ENCODE measurements around the gene CYBC1.
"Not testable (repeated sequence)": the region's sequence is repeated elsewhere in the genome, so short reads cannot be mapped to it uniquely, and the experiment has no call there.

The CYBC1 gene

DNA sequence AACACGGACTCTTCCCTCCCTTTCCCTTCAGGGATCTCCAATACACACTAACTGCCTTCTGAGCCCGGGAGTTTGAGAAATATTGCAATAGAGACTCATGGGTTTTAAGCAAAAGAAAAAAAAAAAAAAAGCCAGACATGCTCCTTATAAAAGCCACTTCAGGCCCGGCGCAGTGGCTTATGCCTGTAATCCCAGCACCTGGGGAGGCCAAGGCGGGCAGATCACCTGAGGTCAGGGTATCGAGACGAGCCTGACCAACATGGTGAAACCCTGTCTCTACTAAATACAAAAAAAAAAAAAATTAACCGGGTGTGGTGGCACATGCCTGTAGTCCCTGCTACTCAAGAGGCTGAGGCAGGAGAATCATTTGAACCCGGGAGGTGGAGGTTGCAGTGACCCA lies 34.8 kb downstream of the CYBC1 start:
- H3K36me3 ChIP-seq (ENCODE audit: control insufficient read depth, insufficient read depth, low read length): peaks cover 10% of the 10 kb centered on the region
- no peaks in the 10 kb centered on the region for H3K4me1 ChIP-seq (ENCODE audit: control insufficient read depth, insufficient read depth, low read length, poor library complexity, severe bottlenecking)
- H3K9me3 ChIP-seq (ENCODE audit: control insufficient read depth, low read length): no peaks in the 10 kb centered on the region
- H3K4me3 ChIP-seq (ENCODE audit: extremely low read depth, insufficient read depth, low read length, poor library complexity, severe bottlenecking): no peak overlapping the region
- WGBS, 2 experiments (ENCODE audit: insufficient coverage in 2 of 2): 43 to 100% methylated on average over 1 of the region's 9 CpGs
- no peak overlapping the region for H3K27ac ChIP-seq (ENCODE audit: low read depth, low read length, severe bottlenecking)

DNA sequence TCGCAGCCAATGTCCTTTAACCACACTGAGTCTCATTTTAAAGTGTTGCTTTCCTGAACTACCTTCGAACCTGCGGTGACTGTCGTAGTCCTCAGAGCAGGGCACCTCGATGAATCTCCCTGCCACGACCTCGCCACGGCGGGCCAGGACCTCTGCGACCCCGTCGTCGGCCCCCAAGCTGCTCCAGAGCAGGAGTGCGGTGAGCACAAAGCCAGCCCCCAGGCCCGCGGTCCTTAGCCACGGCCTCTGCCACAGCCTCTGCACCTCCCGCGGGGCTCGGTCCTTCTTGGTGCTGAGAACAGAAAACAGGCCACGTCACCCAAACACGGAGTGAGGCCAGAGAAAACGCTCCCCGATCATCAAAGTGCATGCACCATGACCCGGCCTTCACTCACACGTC lies 35.2 kb downstream of the CYBC1 start:
- no peak overlapping the region for H3K27ac ChIP-seq (ENCODE audit: low read depth, low read length, severe bottlenecking)
- H3K9me3 ChIP-seq (ENCODE audit: control insufficient read depth, low read length): no peaks in the 10 kb centered on the region
- no peaks in the 10 kb centered on the region for H3K4me1 ChIP-seq (ENCODE audit: control insufficient read depth, insufficient read depth, low read length, poor library complexity, severe bottlenecking)
- no peak overlapping the region for H3K4me3 ChIP-seq (ENCODE audit: extremely low read depth, insufficient read depth, low read length, poor library complexity, severe bottlenecking)
- WGBS, 2 experiments (ENCODE audit: insufficient coverage in 2 of 2): 93 to 94% methylated on average over 20 to 26 of the region's 26 CpGs
- peaks cover 6% of the 10 kb centered on the region for H3K36me3 ChIP-seq (ENCODE audit: control insufficient read depth, insufficient read depth, low read length)

DNA sequence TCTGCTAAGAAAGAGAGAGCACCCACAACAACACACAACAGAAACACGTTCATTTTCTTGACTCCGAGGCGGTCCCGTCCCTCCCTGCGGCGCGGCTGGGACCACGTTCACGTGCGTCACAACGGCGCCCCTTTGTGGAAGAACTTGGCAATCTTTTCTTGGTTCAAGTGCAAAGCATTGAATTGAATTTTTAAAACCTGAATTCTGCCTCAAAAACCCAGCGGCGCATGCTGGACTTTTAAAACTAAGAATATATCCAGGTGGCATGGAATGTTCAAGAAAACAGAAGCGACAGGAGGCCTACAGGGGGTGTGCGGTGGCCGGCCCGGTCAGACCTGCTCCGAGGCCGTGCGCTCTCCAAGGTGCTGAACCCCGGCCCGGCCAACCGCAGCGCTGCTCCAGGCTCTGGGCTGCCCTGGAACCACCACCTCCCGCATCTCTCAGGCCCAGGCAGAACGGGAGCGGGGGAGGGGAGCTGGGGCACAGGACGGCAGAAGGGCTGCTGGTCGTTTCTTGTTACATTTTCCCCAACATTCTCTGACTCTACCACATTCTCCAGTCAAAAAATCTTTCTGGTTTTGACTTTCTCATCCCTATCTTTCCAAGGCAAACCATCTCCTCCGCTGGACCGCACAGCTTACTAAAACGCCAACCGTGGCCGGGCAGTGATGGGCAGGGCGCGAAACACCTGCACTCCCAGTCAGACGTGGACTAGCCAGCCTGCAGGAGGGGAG lies 35.8 kb downstream of the CYBC1 start:
- peaks cover 5% of the 10 kb centered on the region for H3K36me3 ChIP-seq (ENCODE audit: control insufficient read depth, insufficient read depth, low read length)
- H3K4me1 ChIP-seq (ENCODE audit: control insufficient read depth, insufficient read depth, low read length, poor library complexity, severe bottlenecking): no peaks in the 10 kb centered on the region
- H3K9me3 ChIP-seq (ENCODE audit: control insufficient read depth, low read length): no peaks in the 10 kb centered on the region
- H3K27ac ChIP-seq (ENCODE audit: low read depth, low read length, severe bottlenecking): no peak overlapping the region
- WGBS, 2 experiments (ENCODE audit: insufficient coverage in 2 of 2): 28 to 30% methylated on average over 22 to 25 of the region's 38 CpGs
- no peak overlapping the region for H3K4me3 ChIP-seq (ENCODE audit: extremely low read depth, insufficient read depth, low read length, poor library complexity, severe bottlenecking)

DNA sequence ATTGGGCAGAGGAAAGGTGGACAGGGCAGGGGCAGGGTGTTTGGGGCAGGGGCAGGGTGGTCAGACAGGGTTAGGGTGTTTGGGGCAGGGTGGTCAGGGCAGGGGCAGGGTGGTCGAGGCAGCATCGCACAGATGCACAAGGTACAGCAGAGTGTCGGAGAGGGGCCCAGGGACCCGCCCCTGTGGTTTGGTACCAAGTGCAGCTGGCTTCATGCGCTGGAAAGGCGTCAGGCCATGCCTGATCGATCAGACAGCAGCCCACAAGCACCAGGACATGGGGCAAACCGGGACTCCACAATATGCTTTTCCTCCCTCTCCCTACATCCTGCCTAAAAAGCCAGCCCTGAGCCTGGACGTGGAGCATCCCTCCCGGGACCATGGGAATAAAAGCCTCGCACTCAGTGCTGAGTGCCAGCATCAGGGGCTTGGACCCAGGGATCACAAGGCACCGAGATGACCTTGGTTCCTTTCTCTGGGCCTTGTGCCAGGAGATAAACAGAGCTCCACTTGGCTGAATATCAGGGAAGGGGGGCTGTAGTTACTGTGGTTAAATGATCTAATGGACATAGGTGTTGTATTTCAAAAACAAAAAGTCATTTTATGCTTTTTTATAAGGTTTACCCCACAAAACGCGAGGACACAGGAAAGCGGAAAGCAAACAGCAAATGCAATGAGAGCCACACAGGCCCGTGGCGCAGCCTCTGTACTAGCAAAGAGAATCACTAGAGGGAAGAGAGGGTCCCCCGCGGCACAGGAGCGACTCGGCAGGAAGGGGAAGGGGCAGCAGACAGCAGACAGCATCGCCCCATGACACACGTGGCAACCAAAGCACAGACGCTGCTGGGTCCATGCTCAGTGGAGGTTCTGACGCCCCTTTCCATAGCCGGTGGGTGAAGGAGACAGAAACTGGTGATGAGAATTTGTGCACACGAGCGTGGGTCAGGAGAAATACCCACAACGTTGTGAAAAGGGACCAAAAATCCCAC lies 37.7 kb downstream of the CYBC1 start:
- WGBS, 2 experiments (ENCODE audit: insufficient coverage in 2 of 2): 94% methylated on average over 20 to 22 of the region's 29 CpGs
- H3K4me1 ChIP-seq (ENCODE audit: control insufficient read depth, insufficient read depth, low read length, poor library complexity, severe bottlenecking): no peaks in the 10 kb centered on the region
- H3K36me3 ChIP-seq (ENCODE audit: control insufficient read depth, insufficient read depth, low read length): peaks cover 5% of the 10 kb centered on the region
- H3K9me3 ChIP-seq (ENCODE audit: control insufficient read depth, low read length): no peaks in the 10 kb centered on the region
- H3K27ac ChIP-seq (ENCODE audit: low read depth, low read length, severe bottlenecking): no peak overlapping the region
- no peak overlapping the region for H3K4me3 ChIP-seq (ENCODE audit: extremely low read depth, insufficient read depth, low read length, poor library complexity, severe bottlenecking)

DNA sequence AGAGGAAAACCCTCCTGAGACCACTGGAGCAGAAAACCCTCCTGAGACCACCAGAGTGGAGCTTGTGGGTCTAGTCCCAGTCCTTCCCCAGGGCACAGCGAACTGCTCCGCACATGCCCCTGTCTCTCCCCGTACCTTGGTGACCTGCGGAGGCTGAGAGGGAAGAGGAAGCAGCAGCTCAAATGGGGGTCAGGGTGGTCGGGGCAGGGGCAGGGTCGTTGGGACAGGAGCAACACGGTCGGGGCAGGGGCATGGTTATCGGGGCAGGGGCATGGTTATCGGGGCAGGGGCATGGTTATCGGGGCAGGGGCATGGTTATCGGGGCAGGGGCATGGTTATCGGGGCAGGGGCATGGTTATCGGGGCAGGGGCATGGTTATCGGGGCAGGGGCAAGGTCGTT lies 38.5 kb downstream of the CYBC1 start:
- H3K4me1 ChIP-seq (ENCODE audit: control insufficient read depth, insufficient read depth, low read length, poor library complexity, severe bottlenecking); H3K27ac ChIP-seq (ENCODE audit: low read depth, low read length, severe bottlenecking); H3K4me3 ChIP-seq (ENCODE audit: extremely low read depth, insufficient read depth, low read length, poor library complexity, severe bottlenecking); H3K36me3 ChIP-seq (ENCODE audit: control insufficient read depth, insufficient read depth, low read length); H3K9me3 ChIP-seq (ENCODE audit: control insufficient read depth, low read length): not testable (repeated sequence)
- 99 to 100% methylated on average over 4 to 9 of the region's 16 CpGs for WGBS, 2 experiments (ENCODE audit: insufficient coverage in 2 of 2)

DNA sequence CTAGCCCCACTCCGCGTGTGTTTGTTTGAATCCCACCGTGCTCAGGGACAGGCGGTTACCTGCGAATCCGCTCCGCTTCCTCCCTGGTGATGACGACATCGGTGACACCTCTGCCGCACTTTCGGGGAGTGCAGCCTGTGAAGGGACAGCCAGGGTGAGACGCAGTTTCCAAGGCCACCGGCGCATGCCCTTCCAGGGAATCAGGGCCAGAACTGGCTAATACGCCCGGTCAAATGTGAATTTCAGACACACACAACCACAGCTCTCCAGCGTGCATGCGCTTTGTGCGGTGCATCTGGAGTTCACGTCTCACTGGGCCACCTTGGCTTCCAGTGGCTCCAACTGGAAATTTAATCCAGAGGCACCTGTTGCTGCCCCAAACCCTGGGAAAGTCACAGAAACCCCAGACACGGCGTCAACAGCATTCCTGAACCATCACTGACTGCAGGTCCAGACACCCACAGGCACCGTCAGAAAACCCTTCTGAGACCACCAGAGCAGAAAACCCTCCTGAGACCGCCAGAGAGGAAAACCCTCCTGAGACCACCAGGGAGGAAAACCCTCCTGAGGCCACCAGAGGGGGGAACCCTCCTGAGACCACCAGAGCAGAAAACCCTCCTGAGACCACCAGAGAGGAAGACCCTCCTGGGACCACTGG lies 39.0 kb downstream of the CYBC1 start:
- H3K9me3 ChIP-seq (ENCODE audit: control insufficient read depth, low read length): no peaks in the 10 kb centered on the region
- WGBS, 2 experiments (ENCODE audit: insufficient coverage in 2 of 2): 92 to 95% methylated on average over 23 of the region's 24 CpGs
- H3K4me3 ChIP-seq (ENCODE audit: extremely low read depth, insufficient read depth, low read length, poor library complexity, severe bottlenecking): no peak overlapping the region
- peaks cover 5% of the 10 kb centered on the region for H3K36me3 ChIP-seq (ENCODE audit: control insufficient read depth, insufficient read depth, low read length)
- no peak overlapping the region for H3K27ac ChIP-seq (ENCODE audit: low read depth, low read length, severe bottlenecking)
- no peaks in the 10 kb centered on the region for H3K4me1 ChIP-seq (ENCODE audit: control insufficient read depth, insufficient read depth, low read length, poor library complexity, severe bottlenecking)

DNA sequence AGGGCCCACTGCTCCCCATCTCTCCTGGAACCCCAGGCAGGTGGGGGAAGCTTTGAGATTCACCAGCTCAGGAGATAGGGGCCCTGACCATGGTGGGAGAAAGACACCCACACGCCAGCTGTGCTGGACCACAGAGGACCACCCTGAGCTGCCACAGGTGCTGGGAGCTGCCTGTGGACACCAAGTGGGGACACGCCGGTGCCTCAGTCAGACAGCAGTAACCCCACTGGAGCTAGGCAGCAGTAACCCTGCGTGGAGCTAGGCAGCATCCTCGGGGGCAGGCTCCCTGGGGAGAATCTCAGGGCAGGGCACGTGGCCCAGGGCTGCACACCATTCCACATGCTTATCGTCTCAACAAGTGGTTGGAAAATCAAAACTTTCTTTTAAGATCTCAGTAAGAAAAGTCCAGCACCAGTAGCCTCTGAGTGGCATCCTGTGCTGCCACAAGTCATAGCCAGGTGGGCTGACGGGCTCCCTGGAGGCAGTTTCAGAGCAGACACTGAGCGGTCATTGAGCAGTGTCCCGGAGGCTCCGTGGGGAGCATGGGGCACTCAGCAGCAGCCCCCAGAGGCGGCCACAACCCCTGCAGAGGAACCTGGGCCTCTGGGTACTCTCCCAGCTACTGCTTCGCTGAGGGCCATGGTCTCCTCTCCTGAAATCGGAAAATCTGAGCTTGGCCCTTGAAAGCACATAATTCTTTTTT lies 40.4 kb downstream of the CYBC1 start:
- Histone ChIP-seq H3K4me1 (ENCODE audit: control insufficient read depth, insufficient read depth, low read length, poor library complexity, severe bottlenecking) (no peaks in the 10 kb centered on the region), H3K4me3 (ENCODE audit: extremely low read depth, insufficient read depth, low read length, poor library complexity, severe bottlenecking) (no peak overlapping the region), H3K27ac (ENCODE audit: low read depth, low read length, severe bottlenecking) (no peak overlapping the region), H3K9me3 (ENCODE audit: control insufficient read depth, low read length) (no peaks in the 10 kb centered on the region), H3K36me3 (ENCODE audit: control insufficient read depth, insufficient read depth, low read length) (peaks cover 11% of the 10 kb centered on the region)
- 87 to 93% methylated on average over 10 to 12 of the region's 14 CpGs for WGBS, 2 experiments (ENCODE audit: insufficient coverage in 2 of 2)

DNA sequence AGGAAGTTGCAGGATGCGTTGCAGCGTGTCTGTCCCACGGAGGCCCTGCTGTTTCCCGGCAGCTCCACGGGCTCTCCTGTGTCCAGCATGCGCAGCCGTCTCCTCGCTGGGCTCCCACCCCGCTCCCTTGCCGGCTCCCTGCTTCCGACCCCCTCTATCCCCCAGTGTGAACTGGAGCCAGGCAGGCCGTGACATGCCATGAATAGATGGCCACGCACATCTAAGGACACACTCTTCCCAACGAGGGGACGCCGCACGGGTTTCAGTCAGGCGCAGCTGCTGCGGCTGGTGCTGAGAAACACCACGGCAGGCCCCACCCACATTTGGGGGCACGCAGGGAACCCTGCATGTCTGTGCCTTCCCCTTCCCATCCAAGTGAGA lies 41.6 kb downstream of the CYBC1 start:
- H3K9me3 ChIP-seq (ENCODE audit: control insufficient read depth, low read length): no peaks in the 10 kb centered on the region
- no peak overlapping the region for H3K27ac ChIP-seq (ENCODE audit: low read depth, low read length, severe bottlenecking)
- WGBS, 2 experiments (ENCODE audit: insufficient coverage in 2 of 2): 95% methylated on average over 20 of the region's 21 CpGs
- no peaks in the 10 kb centered on the region for H3K4me1 ChIP-seq (ENCODE audit: control insufficient read depth, insufficient read depth, low read length, poor library complexity, severe bottlenecking)
- H3K36me3 ChIP-seq (ENCODE audit: control insufficient read depth, insufficient read depth, low read length): peaks cover 10% of the 10 kb centered on the region
- no peak overlapping the region for H3K4me3 ChIP-seq (ENCODE audit: extremely low read depth, insufficient read depth, low read length, poor library complexity, severe bottlenecking)

DNA sequence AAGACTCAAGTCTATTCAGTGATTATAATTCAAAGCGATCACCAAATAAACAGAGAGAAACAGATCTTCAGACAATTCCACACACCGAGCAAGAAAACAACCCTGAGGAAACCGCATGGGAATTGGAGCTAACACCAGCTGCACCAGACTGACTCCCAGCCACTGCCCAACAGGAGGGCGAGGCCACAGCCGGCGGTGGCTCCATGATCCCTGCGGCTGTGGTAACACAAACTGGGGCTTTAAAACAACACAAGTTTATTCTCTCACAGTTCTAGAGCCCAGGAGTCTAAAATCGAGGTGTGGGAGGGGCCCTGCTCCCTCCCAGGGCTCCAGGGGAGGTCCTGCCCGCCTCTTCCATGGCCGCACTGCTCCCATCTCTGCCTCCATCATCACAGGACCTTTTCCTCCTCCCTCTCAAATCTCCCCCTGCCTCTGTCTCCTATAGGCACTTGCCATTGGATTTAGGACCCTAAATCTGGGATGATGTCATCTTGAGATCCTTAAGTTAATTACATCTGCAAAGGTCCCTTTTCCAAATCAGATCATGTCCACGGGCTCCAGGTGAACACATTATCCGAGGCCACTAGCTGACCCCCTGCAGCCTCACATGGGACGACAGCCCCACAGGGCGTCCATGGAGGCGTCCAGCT lies 42.1 kb downstream of the CYBC1 start:
- Histone ChIP-seq H3K27ac (ENCODE audit: low read depth, low read length, severe bottlenecking) (no peak overlapping the region), H3K9me3 (ENCODE audit: control insufficient read depth, low read length) (no peaks in the 10 kb centered on the region), H3K4me1 (ENCODE audit: control insufficient read depth, insufficient read depth, low read length, poor library complexity, severe bottlenecking) (no peaks in the 10 kb centered on the region), H3K4me3 (ENCODE audit: extremely low read depth, insufficient read depth, low read length, poor library complexity, severe bottlenecking) (no peak overlapping the region), H3K36me3 (ENCODE audit: control insufficient read depth, insufficient read depth, low read length) (peaks cover 13% of the 10 kb centered on the region)
- WGBS, 2 experiments (ENCODE audit: insufficient coverage in 2 of 2): 91 to 95% methylated on average over 13 to 15 of the region's 15 CpGs

DNA sequence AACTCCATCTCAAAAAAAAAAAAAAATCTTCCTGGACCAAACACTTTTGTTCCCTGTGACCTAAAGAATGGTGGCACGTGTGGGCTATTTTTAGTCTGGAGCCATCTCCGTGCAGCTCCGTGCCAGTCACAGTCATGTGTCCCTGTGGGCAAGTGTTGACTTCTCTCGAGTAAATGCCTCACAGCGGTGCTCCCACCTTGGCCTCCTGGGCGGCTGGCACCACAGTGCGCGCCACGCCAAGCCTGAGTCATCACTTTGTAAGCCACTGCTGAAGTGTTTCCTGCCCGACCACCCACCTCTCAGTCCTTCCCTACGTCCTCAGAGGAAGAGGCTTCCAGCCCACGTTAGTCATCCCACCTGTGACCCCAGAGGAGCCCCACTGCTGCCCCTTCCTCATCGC lies 43.3 kb downstream of the CYBC1 start:
- Histone ChIP-seq H3K27ac (ENCODE audit: low read depth, low read length, severe bottlenecking) (no peak overlapping the region), H3K4me3 (ENCODE audit: extremely low read depth, insufficient read depth, low read length, poor library complexity, severe bottlenecking) (no peak overlapping the region), H3K4me1 (ENCODE audit: control insufficient read depth, insufficient read depth, low read length, poor library complexity, severe bottlenecking) (no peaks in the 10 kb centered on the region), H3K36me3 (ENCODE audit: control insufficient read depth, insufficient read depth, low read length) (peaks cover 14% of the 10 kb centered on the region), H3K9me3 (ENCODE audit: control insufficient read depth, low read length) (no peaks in the 10 kb centered on the region)
- 93 to 97% methylated on average over 13 of the region's 13 CpGs for WGBS, 2 experiments (ENCODE audit: insufficient coverage in 2 of 2)
